ENCODE measurements around the gene PRR7.
"Not testable (repeated sequence)": the region's sequence is repeated elsewhere in the genome, so short reads cannot be mapped to it uniquely, and the experiment has no call there.

Gene PRR7

DNA sequence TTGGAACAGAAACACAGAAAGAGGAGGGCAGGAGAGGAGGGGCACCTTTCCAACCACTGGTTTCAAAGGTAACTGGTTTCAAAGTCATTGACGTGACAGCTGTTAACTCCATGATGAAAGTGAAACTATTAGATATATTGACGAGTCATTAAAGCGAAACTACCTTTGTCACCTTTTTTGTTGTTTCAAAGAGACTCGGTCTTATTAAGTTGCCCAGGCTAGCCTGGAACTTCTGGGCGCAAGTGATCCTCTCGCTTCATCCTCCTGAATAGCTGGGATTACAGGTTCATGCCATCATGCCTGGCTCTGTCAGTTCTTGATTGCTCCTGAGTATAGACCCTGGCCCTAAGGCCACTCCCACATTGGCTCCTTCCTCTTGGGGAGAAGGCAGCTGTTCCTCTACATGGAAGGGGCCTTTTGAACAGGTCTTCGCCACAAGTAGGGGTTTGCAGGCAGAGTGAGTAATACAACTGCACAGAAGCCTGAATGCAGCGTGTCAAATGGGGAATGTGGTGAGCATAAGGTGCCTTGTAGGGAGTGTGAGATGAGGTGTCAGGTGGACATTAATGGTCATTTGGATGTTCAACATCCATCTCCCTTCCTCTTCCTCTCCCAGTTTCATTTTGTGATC is 33.9 kb upstream of the PRR7 start:
- H3K4me1 ChIP-seq (ENCODE audit: control extremely low read depth in 1 of 4, control insufficient read depth in 4 of 4, insufficient read depth in 4 of 4, low read length in 3 of 4), result peaks cover 2 to 31% (median 18%) of the 10 kb centered on the region in 4 experiments
- ChIA-PET CTCF (interaction anchor here (1.0 to 23.4 kb wide), 4 partner anchors 4 to 36 kb away, joined by 3 to 387 read pairs (median 337); partner anchors contain the start of genes F12, GRK6, PFN3 and PRR7), POLR2A (interaction anchor here (1.3 kb wide), 1 partner anchor 41 kb away, joined by 3 read pairs; no protein-coding TSS in a partner anchor)
- H3K36me3 ChIP-seq (ENCODE audit: control insufficient read depth in 4 of 4, insufficient read depth in 4 of 4, low read length in 3 of 4), result no peaks in the 10 kb centered on the region
- no peaks in the 10 kb centered on the region for H3K27me3 ChIP-seq (replicated peaks in 2 of 5; ENCODE audit: control insufficient read depth in 4 of 5, insufficient read depth in 5 of 5, low read length in 4 of 5)
- H3K9me3 ChIP-seq (ENCODE audit: control extremely low read depth in 1 of 5, control insufficient read depth in 4 of 5, insufficient read depth in 2 of 5, low read depth in 1 of 5, low read length in 4 of 5), result no peaks in the 10 kb centered on the region
- H3K4me3 ChIP-seq (ENCODE audit: control insufficient read depth in 1 of 7, extremely low read depth in 1 of 7, insufficient read depth in 4 of 7, low read depth in 2 of 7, low read length in 6 of 7), result no peak overlapping the region
- no peak overlapping the region for H3K27ac ChIP-seq (ENCODE audit: insufficient read depth in 1 of 2, low read depth in 1 of 2, low read length in 2 of 2, poor library complexity in 1 of 2, severe bottlenecking in 2 of 2)
- WGBS (ENCODE audit: insufficient coverage), result 88% methylated on average over 6 of the region's 8 CpGs
- DNase-seq, result peak in 2 of 3 donors; percentile 60 to 62

DNA sequence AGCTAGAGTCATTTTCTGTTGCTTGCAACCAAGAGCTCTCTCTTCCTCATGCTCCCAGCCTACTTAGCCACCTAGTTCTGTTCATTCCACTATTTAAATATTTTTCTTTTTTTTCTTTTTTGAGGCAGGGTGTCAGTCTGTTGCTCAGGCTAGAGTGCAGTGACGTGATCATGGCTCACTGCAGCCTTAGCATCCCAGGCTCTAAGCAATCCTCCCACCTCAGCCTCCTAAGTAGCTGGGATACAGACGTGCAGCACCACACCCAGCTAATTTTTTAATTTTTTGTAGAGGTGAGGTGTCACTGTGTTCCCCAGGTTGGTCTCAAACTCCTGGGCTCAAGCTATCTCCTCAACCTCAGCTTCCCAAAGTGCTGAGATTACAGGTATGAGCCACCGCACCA is 32.1 kb upstream of the PRR7 start:
- no peaks in the 10 kb centered on the region for H3K9me3 ChIP-seq (ENCODE audit: control extremely low read depth in 1 of 5, control insufficient read depth in 4 of 5, insufficient read depth in 2 of 5, low read depth in 1 of 5, low read length in 4 of 5)

GRCh38 chr5:177417081-177417480 is 29.5 kb upstream of the PRR7 start:
- H3K9me3 ChIP-seq (ENCODE audit: control extremely low read depth in 1 of 5, control insufficient read depth in 4 of 5, insufficient read depth in 2 of 5, low read depth in 1 of 5, low read length in 4 of 5); H3K27ac ChIP-seq (ENCODE audit: insufficient read depth in 1 of 2, low read depth in 1 of 2, low read length in 2 of 2, poor library complexity in 1 of 2, severe bottlenecking in 2 of 2); H3K27me3 ChIP-seq (replicated peaks in 2 of 5; ENCODE audit: control insufficient read depth in 4 of 5, insufficient read depth in 5 of 5, low read length in 4 of 5); H3K36me3 ChIP-seq (ENCODE audit: control insufficient read depth in 4 of 4, insufficient read depth in 4 of 4, low read length in 3 of 4); DNase-seq; H3K4me3 ChIP-seq (ENCODE audit: control insufficient read depth in 1 of 7, extremely low read depth in 1 of 7, insufficient read depth in 4 of 7, low read depth in 2 of 7, low read length in 6 of 7): not testable (repeated sequence)
- WGBS (ENCODE audit: insufficient coverage), result 88% methylated on average over 6 of the region's 6 CpGs
- ChIA-PET CTCF (interaction anchor here (0.7 to 23.4 kb wide), 5 partner anchors 7 to 31 kb away, joined by 3 to 387 read pairs (median 337); partner anchors contain the start of genes F12, GRK6, PFN3 and PRR7), POLR2A (interaction anchor here (1.1 to 1.2 kb wide), 2 partner anchors 9 to 27 kb away, joined by 3 to 4 read pairs; no protein-coding TSS in a partner anchor)
- peaks cover 2 to 25% (median 12%) of the 10 kb centered on the region in 4 experiments for H3K4me1 ChIP-seq (ENCODE audit: control extremely low read depth in 1 of 4, control insufficient read depth in 4 of 4, insufficient read depth in 4 of 4, low read length in 3 of 4)

More for the DNA sequence above, 32.1 kb upstream of the PRR7 start:
- Histone ChIP-seq H3K27me3 (replicated peaks in 2 of 5; ENCODE audit: control insufficient read depth in 4 of 5, insufficient read depth in 5 of 5, low read length in 4 of 5) (no peaks in the 10 kb centered on the region), H3K4me3 (ENCODE audit: control insufficient read depth in 1 of 7, extremely low read depth in 1 of 7, insufficient read depth in 4 of 7, low read depth in 2 of 7, low read length in 6 of 7) (no peak overlapping the region), H3K27ac (ENCODE audit: insufficient read depth in 1 of 2, low read depth in 1 of 2, low read length in 2 of 2, poor library complexity in 1 of 2, severe bottlenecking in 2 of 2) (no peak overlapping the region), H3K36me3 (ENCODE audit: control insufficient read depth in 4 of 4, insufficient read depth in 4 of 4, low read length in 3 of 4) (no peaks in the 10 kb centered on the region), H3K4me1 (ENCODE audit: control extremely low read depth in 1 of 4, control insufficient read depth in 4 of 4, insufficient read depth in 4 of 4, low read length in 3 of 4) (peaks cover 2 to 31% (median 18%) of the 10 kb centered on the region in 4 experiments)
- DNase-seq, result no peak
- 100% methylated on average over 1 of the region's 3 CpGs for WGBS (ENCODE audit: insufficient coverage)
- ChIA-PET POLR2A (interaction anchor here (0.6 to 1.4 kb wide), 3 partner anchors 12 to 33 kb away, joined by 3 read pairs; partner anchors contain the start of gene PRR7), CTCF (interaction anchor here (1.2 to 23.4 kb wide), 4 partner anchors 6 to 34 kb away, joined by 3 to 387 read pairs (median 337); partner anchors contain the start of genes F12, GRK6, PFN3 and PRR7)

GRCh38 chr5:177419046-177419445 is 27.6 kb upstream of the PRR7 start:
- no peak overlapping the region for H3K4me3 ChIP-seq (ENCODE audit: control insufficient read depth in 1 of 7, extremely low read depth in 1 of 7, insufficient read depth in 4 of 7, low read depth in 2 of 7, low read length in 6 of 7)
- no peaks in the 10 kb centered on the region for H3K36me3 ChIP-seq (ENCODE audit: control insufficient read depth in 4 of 4, insufficient read depth in 4 of 4, low read length in 3 of 4)
- H3K4me1 ChIP-seq (ENCODE audit: control extremely low read depth in 1 of 4, control insufficient read depth in 4 of 4, insufficient read depth in 4 of 4, low read length in 3 of 4), result peaks cover 2 to 15% (median 6%) of the 10 kb centered on the region in 4 experiments
- ChIA-PET POLR2A (no interaction called here), CTCF (interaction anchor here (23.1 to 23.4 kb wide), 2 partner anchors 11 to 29 kb away, joined by 337 to 387 read pairs; partner anchors contain the start of genes F12, PFN3 and PRR7)
- H3K27ac ChIP-seq (ENCODE audit: insufficient read depth in 1 of 2, low read depth in 1 of 2, low read length in 2 of 2, poor library complexity in 1 of 2, severe bottlenecking in 2 of 2), result no peak overlapping the region
- no peak for DNase-seq
- 97% methylated on average over 3 of the region's 3 CpGs for WGBS (ENCODE audit: insufficient coverage)
- H3K9me3 ChIP-seq (ENCODE audit: control extremely low read depth in 1 of 5, control insufficient read depth in 4 of 5, insufficient read depth in 2 of 5, low read depth in 1 of 5, low read length in 4 of 5), result no peaks in the 10 kb centered on the region
- no peaks in the 10 kb centered on the region for H3K27me3 ChIP-seq (replicated peaks in 2 of 5; ENCODE audit: control insufficient read depth in 4 of 5, insufficient read depth in 5 of 5, low read length in 4 of 5)

- ChIA-PET POLR2A (interaction anchor here (0.8 kb wide), 1 partner anchor 11 kb away, joined by 3 read pairs; no protein-coding TSS in a partner anchor), CTCF (interaction anchor here (23.1 to 23.4 kb wide), 2 partner anchors 12 to 28 kb away, joined by 337 to 387 read pairs; partner anchors contain the start of genes F12, PFN3 and PRR7)
- DNase-seq, result not testable (repeated sequence)
These were observed 26.1 kb upstream of the PRR7 start for GRCh38 chr5:177420472-177420871.

GRCh38 chr5:177421062-177421798 is 25.4 kb upstream of the PRR7 start:
- Histone ChIP-seq H3K4me1 (ENCODE audit: control extremely low read depth in 1 of 4, control insufficient read depth in 4 of 4, insufficient read depth in 4 of 4, low read length in 3 of 4) (peaks cover 6 to 17% (median 16%) of the 10 kb centered on the region in 4 experiments), H3K9me3 (ENCODE audit: control extremely low read depth in 1 of 5, control insufficient read depth in 4 of 5, insufficient read depth in 2 of 5, low read depth in 1 of 5, low read length in 4 of 5) (no peaks in the 10 kb centered on the region), H3K27me3 (replicated peaks in 2 of 5; ENCODE audit: control insufficient read depth in 4 of 5, insufficient read depth in 5 of 5, low read length in 4 of 5) (no peaks in the 10 kb centered on the region), H3K36me3 (ENCODE audit: control insufficient read depth in 4 of 4, insufficient read depth in 4 of 4, low read length in 3 of 4) (no peaks in the 10 kb centered on the region), H3K27ac (ENCODE audit: insufficient read depth in 1 of 2, low read depth in 1 of 2, low read length in 2 of 2, poor library complexity in 1 of 2, severe bottlenecking in 2 of 2) (no peak overlapping the region), H3K4me3 (ENCODE audit: control insufficient read depth in 1 of 7, extremely low read depth in 1 of 7, insufficient read depth in 4 of 7, low read depth in 2 of 7, low read length in 6 of 7) (no peak overlapping the region)
- 96% methylated on average over 5 of the region's 6 CpGs for WGBS (ENCODE audit: insufficient coverage)
- DNase-seq, result no peak
- ChIA-PET CTCF (interaction anchor here (1.6 to 23.4 kb wide), 3 partner anchors 13 to 30 kb away, joined by 4 to 387 read pairs (median 337); partner anchors contain the start of genes F12, PFN3 and PRR7), POLR2A (interaction anchor here (0.8 kb wide), 1 partner anchor 10 kb away, joined by 3 read pairs; no protein-coding TSS in a partner anchor)

More at GRCh38 chr5:177420472-177420871, 26.1 kb upstream of the PRR7 start:
- H3K27ac ChIP-seq (ENCODE audit: insufficient read depth in 1 of 2, low read depth in 1 of 2, low read length in 2 of 2, poor library complexity in 1 of 2, severe bottlenecking in 2 of 2); H3K27me3 ChIP-seq (replicated peaks in 2 of 5; ENCODE audit: control insufficient read depth in 4 of 5, insufficient read depth in 5 of 5, low read length in 4 of 5); H3K36me3 ChIP-seq (ENCODE audit: control insufficient read depth in 4 of 4, insufficient read depth in 4 of 4, low read length in 3 of 4); H3K9me3 ChIP-seq (ENCODE audit: control extremely low read depth in 1 of 5, control insufficient read depth in 4 of 5, insufficient read depth in 2 of 5, low read depth in 1 of 5, low read length in 4 of 5); H3K4me3 ChIP-seq (ENCODE audit: control insufficient read depth in 1 of 7, extremely low read depth in 1 of 7, insufficient read depth in 4 of 7, low read depth in 2 of 7, low read length in 6 of 7): not testable (repeated sequence)
- WGBS (ENCODE audit: insufficient coverage), result 89% methylated on average over 3 of the region's 7 CpGs
- peaks cover 6 to 17% (median 12%) of the 10 kb centered on the region in 4 experiments for H3K4me1 ChIP-seq (ENCODE audit: control extremely low read depth in 1 of 4, control insufficient read depth in 4 of 4, insufficient read depth in 4 of 4, low read length in 3 of 4)

Measured in common myeloid progenitor, CD34-positive (primary cell).